ELF-1 (cell line): ENCODE measurements around the gene HSPA4.
A peak's percentile ranks its signal among the peaks of the same experiment; 100 is the strongest.

Experiments used
- DNase-seq: peaks from one replicate; pipeline ENCODE4 v3.0.0-alpha.2; 2016; ENCODE audit warnings: low read depth, low spot score

HSPA4 gene

DNA sequence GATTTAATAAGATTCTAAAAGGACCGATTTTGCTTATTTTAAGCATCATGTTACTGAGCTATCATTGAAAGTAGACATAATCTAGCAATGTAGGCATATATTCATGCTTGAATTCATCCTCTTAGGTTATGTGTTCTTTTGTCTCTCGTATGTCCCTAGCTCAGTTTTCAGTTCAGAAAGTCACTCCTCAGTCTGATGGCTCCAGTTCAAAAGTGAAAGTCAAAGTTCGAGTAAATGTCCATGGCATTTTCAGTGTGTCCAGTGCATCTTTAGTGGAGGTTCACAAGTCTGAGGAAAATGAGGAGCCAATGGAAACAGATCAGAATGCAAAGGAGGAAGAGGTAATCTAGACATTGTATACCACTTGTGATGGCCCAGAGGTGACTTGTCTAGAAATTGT lies 39.2 kb downstream of the HSPA4 start:
- no peak for DNase-seq

DNA sequence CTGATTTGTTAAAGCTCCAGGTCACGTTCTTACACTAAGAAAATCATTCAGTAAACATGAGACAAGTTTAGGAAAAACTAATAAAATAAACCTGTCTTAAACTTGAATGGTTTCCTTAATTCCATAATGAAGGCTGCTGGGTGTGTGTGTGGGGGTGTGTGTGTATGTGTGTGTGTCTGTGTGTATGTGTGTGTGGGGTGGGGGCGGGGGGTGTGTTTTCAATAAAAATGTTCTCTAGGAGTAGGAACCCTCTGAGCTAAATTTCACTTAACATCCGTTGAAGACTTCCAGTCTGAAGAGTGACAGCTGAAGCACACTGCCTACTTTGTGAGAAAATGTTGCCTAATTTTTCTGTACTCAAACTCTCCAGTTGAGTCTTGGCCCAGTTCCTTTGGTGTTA lies 54.5 kb downstream of the HSPA4 start:
- no peak for DNase-seq

DNA sequence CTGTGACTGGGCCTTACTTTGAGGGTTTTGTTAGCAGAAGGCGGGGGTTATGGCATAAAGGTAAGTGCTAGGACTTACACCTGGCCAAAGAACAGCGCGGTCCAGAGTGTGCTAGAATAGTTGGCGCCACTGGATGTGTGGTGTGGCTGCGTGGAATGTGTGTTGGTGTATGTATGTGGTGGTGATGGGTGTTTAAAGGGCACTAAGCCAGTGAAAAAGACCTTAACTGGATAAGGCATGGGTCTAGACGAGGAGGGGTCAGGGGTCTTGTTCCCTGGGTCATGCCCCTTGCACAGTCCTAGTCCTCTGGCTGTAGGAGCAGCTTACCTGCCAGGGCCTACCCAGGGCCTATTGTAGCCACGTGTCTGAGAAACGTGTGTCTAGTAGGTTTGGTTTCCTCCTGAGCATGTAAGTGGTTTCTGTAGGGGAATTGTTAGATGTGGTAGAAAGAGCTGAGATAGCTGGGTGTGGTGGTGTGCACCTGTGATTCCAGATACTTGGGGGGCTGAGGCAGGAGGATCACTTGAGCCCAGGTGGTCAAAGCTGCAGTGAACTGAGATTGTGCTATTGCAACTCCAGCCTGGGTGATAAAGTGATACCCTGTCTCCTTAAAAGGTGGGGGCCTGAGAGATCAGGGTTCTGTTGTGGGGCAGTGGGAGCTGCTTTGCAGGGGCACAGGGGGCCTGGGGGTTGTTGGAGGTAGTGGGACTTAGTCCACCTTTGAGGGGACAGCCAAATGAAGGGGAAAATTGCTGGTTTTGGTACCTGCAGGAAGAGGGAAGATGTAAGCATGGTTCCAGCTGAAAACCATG lies 55.2 kb downstream of the HSPA4 start:
- DNase-seq = no peak

- no peak for DNase-seq
These were observed 56.7 kb downstream of the HSPA4 start for GRCh38 chr5:133108481-133108921.

DNA sequence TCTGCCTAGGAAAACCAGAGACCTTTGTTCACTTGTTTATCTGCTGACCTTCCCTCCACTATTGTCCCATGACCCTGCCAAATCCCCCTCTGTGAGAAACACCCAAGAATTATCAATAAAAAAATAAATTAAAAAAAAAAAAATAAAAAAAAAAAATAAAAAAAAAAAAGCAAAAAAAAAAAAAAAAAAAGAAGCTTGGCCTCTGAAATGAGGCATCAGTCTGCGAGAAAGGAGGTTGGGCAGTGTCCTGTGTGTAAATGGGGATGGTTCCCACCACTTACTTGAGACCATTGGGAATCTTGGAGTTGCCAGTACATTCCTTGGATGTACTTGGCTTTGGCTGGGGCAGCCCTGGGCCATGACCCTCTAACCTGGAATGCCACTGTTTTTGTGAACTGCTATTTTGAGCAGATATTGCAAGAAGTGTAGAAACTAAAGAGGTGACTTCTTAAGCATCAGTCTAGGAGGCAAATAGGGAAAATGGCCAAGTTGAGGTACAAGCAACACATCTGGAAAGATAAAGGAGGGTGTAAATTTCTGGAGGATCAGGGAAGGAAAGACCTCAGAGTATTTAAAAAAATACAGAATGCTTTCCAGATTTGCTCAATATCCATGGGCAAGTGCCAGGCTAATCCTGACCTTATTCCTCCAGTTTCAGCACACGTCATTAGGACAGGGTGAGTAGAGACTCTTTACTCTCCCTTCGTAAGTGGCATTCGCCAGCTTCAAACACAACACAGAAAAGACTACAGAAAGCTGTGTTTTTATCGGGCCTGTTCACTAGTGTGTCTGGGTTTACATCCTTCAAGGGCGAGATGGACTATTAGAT lies 58.1 kb downstream of the HSPA4 start:
- DNase-seq = no peak

DNA sequence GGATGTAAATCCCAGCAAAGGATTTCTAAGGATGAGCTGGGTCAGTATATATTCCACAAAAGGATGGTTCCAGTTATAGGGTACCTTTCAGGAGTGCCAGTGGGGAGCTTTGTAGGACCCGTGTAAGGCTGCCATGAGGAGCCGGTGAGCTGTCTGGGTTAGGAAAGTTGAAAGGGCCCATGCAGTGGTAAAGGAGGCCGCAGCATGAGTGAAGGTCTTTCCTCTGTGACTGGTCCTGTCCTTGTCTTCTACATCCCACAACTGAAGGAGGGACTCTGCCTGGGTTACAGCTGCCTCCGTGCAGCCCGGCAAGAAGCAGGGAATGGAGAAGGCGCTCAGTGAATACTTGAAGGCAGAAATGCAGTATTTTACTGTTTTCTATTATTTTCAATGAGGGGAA lies 58.9 kb downstream of the HSPA4 start:
- no peak for DNase-seq

DNA sequence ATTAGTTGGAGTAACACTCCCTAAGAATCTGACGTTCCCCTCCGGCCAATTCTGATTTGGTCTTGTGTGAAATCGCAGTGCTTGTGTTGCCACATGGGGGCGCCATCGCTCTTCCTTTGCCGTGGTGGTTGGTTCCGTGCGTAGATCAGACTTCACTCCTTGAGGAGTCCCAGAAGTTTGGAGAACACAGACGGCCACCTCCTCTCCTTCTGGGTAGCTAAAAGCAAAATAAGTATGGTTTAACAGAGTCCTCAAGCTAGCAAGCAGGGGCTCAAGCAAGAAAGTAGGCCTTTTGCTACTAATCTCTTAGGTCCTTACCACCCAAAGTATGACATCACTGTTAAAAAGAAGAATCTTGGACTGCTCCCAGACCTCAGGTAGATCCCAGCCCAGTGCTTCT lies 59.5 kb downstream of the HSPA4 start:
- DNase-seq = peak; percentile 89

- DNase-seq = no peak
These were observed 60.3 kb downstream of the HSPA4 start for GRCh38 chr5:133112026-133112660.

GRCh38 chr5:133113331-133114061 lies 61.7 kb downstream of the HSPA4 start:
- DNase-seq = peak; percentile 42

DNA sequence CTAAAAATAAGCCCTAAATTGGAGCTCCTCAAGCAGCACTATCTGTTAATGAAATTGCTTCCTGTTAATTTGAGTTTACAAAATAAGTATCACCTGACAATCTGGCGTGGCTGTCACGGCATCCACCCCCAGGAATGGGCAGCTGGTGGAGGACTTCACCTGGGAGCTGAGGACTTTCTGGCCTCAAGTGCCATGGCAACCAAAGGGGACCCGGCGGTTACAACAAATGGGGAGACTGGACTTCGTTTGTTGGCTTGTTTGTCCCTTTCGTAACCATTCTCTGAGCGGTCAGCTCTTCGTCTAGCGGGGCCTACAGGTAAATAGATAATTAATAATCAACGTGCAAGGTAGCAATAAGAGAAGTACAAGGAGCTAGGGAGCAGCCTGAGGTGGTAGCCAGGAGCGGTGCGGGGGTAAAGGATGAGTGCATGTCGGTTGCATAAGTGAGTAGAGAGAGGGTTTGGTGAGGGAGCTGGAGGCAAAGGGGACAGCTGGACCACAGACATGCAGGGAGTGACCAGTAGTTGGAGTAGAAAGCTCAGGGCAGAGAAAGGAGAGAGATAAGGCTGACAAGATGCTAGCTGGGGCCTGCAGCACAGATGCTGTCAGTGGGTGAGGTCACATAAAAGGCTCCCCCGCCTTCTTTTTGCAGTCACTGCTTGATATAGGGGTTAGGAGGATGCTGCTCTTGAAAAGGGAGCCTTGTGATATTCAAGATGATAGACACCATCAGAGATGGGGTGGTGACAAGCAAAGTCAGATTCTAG lies 62.5 kb downstream of the HSPA4 start:
- no peak for DNase-seq

DNA sequence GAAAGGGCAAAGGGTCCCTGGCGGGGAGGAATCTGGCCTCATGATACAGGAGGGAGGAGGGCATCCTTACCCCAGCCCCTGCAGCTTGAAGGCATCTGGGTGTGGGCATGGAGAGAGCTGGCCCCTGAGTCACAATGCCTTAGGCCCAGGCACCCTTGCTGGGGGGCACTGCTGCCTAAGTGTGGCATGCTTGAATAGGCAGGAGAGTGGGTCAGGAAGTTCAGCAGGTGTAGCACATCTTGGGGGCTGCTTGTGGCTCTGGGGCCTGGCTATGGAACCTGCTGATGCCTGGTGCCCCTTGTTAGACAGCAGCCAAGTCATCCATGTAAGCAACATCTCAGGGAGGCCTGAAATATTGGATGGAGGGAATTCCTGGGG lies 63.1 kb downstream of the HSPA4 start:
- no peak for DNase-seq

GRCh38 chr5:133116601-133117000 lies 64.8 kb downstream of the HSPA4 start:
- DNase-seq = no peak

GRCh38 chr5:133117166-133117911 lies 65.5 kb downstream of the HSPA4 start:
- DNase-seq = no peak

DNA sequence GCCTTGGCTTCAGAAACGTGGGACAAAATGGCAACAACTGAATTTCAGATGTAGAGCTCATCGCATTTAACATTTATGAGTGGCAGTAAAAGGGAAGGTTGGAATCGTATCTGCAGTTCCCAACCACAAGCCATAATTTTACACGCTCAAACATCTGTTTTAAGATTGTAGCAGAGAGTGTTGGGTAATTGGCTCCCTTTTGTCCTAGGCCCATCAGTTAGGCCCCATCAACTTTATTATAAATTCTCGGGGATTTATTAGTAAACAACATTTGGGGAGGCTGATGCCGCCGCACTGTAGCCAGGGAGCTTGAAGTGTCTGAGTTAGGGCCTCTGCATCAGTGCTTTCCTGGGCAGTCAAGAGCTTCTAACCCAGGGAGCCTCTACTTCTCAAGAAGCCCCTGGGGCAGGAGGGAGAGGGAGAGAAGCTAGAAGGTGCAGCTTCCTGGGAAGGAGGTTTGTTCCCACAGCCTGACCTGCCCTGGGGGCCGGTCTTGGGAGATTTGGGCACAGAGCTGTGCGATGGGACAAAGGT lies 66.2 kb downstream of the HSPA4 start:
- DNase-seq = no peak

- DNase-seq = no peak
These were observed 66.9 kb downstream of the HSPA4 start for GRCh38 chr5:133118741-133119140.

GRCh38 chr5:133119233-133119711 lies 67.5 kb downstream of the HSPA4 start:
- no peak for DNase-seq

GRCh38 chr5:133120156-133120750 lies 68.4 kb downstream of the HSPA4 start:
- DNase-seq = no peak

GRCh38 chr5:133121080-133121479 lies 69.3 kb downstream of the HSPA4 start:
- DNase-seq = no peak

DNA sequence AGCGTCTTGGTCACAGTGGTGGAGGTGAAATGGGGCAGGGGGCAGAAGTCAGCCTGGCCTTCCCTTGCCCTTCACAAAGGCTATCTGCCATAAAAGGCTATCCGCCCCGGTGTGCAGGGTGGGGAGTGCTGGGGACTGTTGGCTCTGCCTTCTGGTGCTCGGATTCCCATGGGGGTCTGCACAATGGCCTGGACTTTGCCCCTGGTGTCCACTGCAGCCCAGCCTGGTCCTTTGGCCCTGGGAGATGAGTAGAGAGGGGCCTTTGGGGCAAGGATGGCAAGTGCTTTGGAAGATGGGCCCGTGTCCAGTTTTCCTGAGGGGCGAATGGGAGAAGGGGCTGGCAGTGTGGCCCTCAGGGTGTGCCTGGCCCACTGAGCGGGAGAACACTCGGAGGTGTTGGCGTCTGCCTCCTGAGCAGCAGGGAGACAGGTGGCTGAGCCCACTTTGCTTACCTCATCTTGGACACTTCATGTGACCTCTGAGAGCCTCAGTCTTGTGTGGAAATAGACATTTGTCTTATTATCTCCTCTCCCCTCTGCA lies 69.9 kb downstream of the HSPA4 start:
- DNase-seq = no peak
